ENCODE measurements around the gene UBIAD1.
"Not testable (repeated sequence)": the region's sequence is repeated elsewhere in the genome, so short reads cannot be mapped to it uniquely, and the experiment has no call there.

The UBIAD1 gene

DNA sequence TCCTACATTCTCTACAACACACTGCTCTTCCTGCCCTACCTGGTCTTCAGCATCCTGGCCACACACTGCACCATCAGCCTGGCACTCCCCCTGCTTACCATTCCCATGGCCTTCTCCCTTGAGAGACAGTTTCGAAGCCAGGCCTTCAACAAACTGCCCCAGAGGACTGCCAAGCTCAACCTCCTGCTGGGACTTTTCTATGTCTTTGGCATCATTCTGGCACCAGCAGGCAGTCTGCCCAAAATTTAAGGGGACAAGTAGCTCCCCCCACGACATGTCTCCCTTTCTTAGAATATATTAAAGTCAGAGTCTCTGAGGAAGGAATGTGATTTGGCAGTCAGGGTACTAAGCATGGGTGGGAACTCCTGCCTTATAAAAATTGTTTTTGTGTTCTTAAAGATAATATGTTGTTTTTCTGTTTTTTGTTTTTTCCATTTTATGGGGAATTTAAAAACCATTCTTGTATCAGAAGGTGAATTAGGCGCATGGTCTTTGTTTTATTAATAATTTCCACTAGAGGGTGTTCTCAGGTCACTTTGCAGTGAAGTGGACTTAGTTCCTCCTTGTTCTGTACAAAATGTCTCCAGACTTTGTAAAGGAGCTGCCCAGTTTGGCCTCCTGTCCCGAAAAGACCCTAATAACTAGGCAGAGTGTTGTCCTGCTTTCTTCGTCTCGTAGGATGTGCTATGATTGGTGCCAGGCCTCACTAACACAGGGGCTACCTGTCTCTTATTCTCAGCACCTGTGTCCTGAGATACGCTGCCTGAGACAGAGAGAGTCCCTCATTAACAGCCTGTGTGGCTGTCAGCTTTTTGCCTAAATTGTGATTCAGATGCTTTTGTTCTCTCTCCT is 13.1 kb downstream of the UBIAD1 start:
- no peaks in the 10 kb centered on the region; the same call in 1 of the 2 replicates for H3K36me3 ChIP-seq (replicated peaks)
- H3K27me3 ChIP-seq (ENCODE audit: low read depth): no peaks in the 10 kb centered on the region
- in situ Hi-C loops (cut with MboI; ENCODE audit: low sequenced_read_pairs): no loop called here
- DNase-seq (ENCODE audit: low spot score in 2 of 2): no peak
- no peaks in the 10 kb centered on the region for H3K4me1 ChIP-seq
- H3K9me3 ChIP-seq: no peaks in the 10 kb centered on the region
- no peak overlapping the region for H3K4me3 ChIP-seq

DNA sequence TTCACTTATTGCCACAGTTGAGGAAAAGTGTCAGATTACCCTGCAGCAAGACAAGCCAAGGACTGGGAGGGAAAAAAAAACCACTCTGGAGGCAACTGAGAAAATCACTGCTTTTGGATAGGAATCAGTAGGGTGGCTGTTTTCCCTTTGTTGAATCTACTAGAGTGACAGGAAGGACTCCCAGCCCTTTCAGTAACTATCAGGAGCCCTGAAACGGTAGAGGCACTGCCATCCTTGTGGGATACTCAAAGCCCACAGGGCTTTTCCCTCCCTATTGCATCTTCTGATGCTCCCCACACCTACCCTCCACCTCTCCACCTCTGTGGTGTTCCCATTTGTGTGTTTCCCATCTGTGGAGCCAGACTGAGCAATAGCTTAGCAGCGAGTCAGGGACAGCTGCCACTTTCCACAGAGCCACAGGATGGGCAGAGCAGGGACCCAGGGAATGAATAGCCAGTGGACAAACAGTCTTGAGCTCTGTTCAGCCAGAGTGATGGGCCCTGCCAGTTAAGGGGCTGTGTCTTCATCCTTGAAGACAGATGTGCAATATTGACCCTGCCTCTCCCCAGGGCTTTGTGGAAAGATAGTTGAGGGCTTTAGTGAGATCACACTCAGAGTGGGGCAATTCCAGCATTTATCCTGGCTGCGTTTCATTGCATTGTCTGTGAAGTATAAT is 13.9 kb downstream of the UBIAD1 start:
- no peaks in the 10 kb centered on the region; the same call in 1 of the 2 replicates for H3K36me3 ChIP-seq (replicated peaks)

DNA sequence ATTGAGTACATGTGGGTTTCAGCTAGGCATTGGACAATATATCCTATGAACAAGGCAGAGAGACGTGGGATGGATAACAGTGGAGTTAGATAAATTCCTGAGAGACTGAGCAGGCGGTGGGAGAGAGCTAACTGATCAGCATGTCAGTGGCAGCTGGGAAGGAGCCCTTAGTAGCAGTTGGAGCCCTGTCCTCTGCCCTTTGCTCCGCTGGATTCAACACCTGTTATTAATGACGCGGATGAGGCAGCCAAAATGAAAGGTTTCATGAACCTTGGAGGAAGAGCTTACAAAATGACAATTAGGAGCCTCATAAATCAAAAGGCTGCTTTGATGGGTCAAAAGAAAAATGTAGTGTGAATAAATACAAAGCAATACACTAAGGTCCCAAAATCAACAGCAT is 16.1 kb downstream of the UBIAD1 start:
- Histone ChIP-seq H3K4me1 (no peaks in the 10 kb centered on the region), H3K4me3 (no peak overlapping the region), H3K9me3 (no peaks in the 10 kb centered on the region), H3K36me3 (replicated peaks) (no peaks in the 10 kb centered on the region; the same call in 1 of the 2 replicates), H3K27me3 (ENCODE audit: low read depth) (no peaks in the 10 kb centered on the region)
- in situ Hi-C loops (cut with MboI; ENCODE audit: low sequenced_read_pairs): no loop called here
- DNase-seq (ENCODE audit: low spot score in 2 of 2): no peak

More for the DNA sequence above, 13.9 kb downstream of the UBIAD1 start:
- DNase-seq (ENCODE audit: low spot score in 2 of 2): no peak
- no peaks in the 10 kb centered on the region for H3K27me3 ChIP-seq (ENCODE audit: low read depth)
- no peaks in the 10 kb centered on the region for H3K9me3 ChIP-seq
- H3K4me1 ChIP-seq: no peaks in the 10 kb centered on the region
- in situ Hi-C loops (cut with MboI; ENCODE audit: low sequenced_read_pairs): no loop called here
- no peak overlapping the region for H3K4me3 ChIP-seq

DNA sequence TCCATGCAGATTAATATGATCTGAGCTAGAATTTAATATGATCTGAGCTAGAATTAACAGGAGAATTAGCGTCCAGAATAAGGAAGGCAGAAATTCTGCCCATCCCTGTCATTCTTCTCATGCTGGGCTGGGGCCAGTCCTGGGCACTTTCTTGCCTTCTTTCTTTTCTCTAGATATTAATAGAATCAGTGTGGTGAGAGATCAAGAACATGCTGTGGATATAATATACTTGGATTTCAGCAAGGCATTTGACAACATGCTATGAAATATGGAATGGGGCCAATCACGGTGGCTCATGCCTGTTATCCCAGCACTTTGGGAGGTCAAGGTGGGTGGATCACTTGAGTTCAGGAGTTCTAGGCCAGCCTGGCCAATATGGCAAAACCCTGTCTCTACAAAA is 18.1 kb downstream of the UBIAD1 start:
- in situ Hi-C loops (cut with MboI; ENCODE audit: low sequenced_read_pairs): no loop called here
- Histone ChIP-seq H3K9me3 (no peaks in the 10 kb centered on the region), H3K4me1 (no peaks in the 10 kb centered on the region), H3K36me3 (replicated peaks) (no peaks in the 10 kb centered on the region; the same call in 1 of the 2 replicates), H3K27me3 (ENCODE audit: low read depth) (no peaks in the 10 kb centered on the region), H3K4me3 (no peak overlapping the region)
- no peak for DNase-seq (ENCODE audit: low spot score in 2 of 2)

DNA sequence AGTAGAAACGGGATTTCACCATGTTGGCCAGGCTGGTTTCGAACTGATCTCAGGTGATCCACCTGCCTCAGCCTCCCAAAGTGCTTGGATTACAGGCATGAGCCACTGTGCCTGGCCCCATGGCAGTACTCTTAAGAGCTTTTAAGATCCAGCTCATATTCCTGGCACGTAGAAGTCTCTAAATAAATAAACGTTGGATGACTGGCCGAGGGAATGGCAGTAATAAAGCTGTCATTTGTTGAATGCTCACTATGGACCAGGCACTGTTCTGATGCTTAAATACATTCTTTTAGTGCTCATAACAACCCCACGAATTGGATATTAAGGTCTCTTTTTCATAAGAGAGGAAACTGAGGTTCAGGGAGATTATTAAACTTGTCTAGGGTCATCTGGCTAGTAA is 20.9 kb downstream of the UBIAD1 start:
- no peaks in the 10 kb centered on the region for H3K4me1 ChIP-seq
- H3K9me3 ChIP-seq: no peaks in the 10 kb centered on the region
- no peak overlapping the region for H3K4me3 ChIP-seq
- DNase-seq (ENCODE audit: low spot score in 2 of 2): no peak
- in situ Hi-C loops (cut with MboI; ENCODE audit: low sequenced_read_pairs): no loop called here
- H3K36me3 ChIP-seq (replicated peaks): no peaks in the 10 kb centered on the region; the same call in none of the 2 replicates
- no peaks in the 10 kb centered on the region for H3K27me3 ChIP-seq (ENCODE audit: low read depth)

DNA sequence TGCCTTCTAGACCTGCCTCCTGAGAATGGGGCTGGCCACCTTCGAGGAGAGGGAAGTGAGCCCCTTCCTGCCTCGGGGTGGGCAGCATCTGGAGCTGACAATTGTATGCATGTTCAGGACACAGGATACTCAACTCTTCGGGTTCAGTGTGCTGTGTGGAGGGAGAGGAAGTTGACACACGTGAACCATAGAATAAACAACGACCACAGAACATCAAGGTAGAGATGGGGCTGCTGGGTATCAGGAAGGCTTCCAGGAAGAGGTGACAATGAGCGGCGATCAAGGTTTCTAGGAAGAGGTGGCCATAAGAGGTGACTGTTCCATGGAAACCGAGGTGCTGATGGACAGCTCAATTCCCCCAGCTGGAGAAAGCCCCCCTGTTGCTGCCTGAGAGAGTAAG is 22.0 kb downstream of the UBIAD1 start:
- H3K36me3 ChIP-seq (replicated peaks): no peaks in the 10 kb centered on the region; the same call in none of the 2 replicates
- no peak overlapping the region for H3K4me3 ChIP-seq
- no peaks in the 10 kb centered on the region for H3K27me3 ChIP-seq (ENCODE audit: low read depth)
- no peak for DNase-seq (ENCODE audit: low spot score in 2 of 2)
- no peaks in the 10 kb centered on the region for H3K9me3 ChIP-seq
- H3K4me1 ChIP-seq: peaks cover 3% of the 10 kb centered on the region; the same call in 1 of the 2 replicates
- in situ Hi-C loops (cut with MboI; ENCODE audit: low sequenced_read_pairs): no loop called here

DNA sequence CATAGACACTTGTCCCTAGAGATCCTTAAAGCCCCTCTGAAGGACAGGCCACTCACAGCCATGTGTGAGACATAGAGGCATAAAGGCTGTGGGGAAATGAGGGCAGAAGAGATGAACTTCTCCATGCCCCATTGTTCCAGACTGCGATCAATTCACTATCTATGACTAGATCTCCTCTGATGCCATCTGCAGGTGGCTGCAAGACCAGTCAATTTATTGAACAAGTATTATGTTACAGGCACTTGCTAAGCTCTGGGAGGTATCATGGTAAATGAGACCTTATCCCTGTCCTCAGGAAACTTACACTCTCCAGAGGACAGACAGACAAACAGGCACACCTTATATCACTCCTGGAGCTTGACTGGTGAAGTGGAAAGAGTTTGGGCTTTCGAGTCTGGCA is 22.9 kb downstream of the UBIAD1 start:
- Histone ChIP-seq H3K4me1 (peaks cover 3% of the 10 kb centered on the region; the same call in 1 of the 2 replicates), H3K36me3 (replicated peaks) (no peaks in the 10 kb centered on the region; the same call in none of the 2 replicates), H3K4me3 (no peak overlapping the region), H3K27me3 (ENCODE audit: low read depth) (no peaks in the 10 kb centered on the region), H3K9me3 (no peaks in the 10 kb centered on the region)
- no peak for DNase-seq (ENCODE audit: low spot score in 2 of 2)
- in situ Hi-C loops (cut with MboI; ENCODE audit: low sequenced_read_pairs): no loop called here

DNA sequence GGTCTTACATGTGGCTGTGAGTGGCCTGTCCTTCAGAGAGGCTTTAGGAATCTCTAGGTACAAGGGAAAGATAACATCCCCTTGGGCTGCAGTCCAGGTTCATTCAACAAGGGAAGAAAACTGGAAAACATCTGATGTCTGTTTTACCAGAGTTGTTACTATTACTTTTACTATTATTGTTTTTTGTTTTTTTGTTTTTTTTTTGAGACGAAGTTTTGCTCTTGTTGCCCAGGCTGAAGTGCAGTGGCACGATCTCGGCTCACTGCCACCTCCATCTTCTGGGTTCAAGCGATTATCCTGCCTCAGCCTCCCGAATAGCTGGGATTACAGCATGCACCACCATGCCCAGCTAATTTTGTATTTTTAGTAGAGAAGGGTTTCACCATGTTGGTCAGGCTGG is 24.8 kb downstream of the UBIAD1 start:
- H3K4me3 ChIP-seq; H3K36me3 ChIP-seq (replicated peaks); in situ Hi-C loops (cut with MboI; ENCODE audit: low sequenced_read_pairs): not testable (repeated sequence)

DNA sequence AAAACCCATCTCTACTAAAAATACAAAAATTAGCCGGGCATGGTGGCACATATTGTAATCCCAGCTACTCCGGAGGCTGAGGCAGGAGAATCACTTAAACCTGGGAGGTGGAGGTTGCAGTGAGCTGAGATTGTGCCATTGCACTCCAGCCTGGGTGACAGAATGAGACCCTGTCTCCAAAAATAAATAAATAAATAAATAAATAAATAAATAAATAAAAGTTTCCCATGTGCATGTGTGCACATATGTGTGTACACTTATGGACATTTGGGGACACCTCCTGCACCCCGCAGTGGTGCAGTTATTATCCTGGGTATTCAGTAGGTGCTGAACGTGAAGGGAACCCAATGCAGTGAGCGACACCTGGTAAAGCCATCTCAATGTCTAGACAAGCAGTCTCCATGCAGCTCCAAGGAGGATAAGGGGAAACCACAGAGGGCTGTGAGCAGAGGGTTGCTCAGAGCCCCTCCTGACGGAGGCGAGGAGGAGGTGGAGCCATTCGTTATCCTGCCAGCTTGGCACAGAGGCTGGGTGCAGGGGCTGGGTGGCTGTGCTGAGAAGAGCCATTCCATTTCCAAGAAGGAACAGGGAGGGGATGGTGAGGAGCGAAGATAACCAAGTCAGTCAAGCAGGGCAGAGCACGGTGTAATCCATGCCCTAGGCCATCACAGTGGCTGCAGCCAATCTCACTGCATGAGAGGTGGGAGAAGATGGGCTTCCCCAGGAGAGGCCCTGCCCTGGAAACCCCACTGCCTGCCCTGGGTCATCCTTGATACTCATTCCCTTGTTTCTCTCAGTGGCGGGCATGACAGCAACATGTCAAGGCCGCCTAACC is 25.6 kb downstream of the UBIAD1 start:
- no peaks in the 10 kb centered on the region; the same call in 1 of the 2 replicates for H3K36me3 ChIP-seq (replicated peaks)
- no peaks in the 10 kb centered on the region for H3K27me3 ChIP-seq (ENCODE audit: low read depth)
- peaks cover 3% of the 10 kb centered on the region; the same call in 1 of the 2 replicates for H3K4me1 ChIP-seq
- in situ Hi-C loops (cut with MboI; ENCODE audit: low sequenced_read_pairs): no loop called here
- H3K9me3 ChIP-seq: no peaks in the 10 kb centered on the region
- no peak overlapping the region for H3K4me3 ChIP-seq
- DNase-seq (ENCODE audit: low spot score in 2 of 2): no peak

More for the DNA sequence above, 24.8 kb downstream of the UBIAD1 start:
- H3K27me3 ChIP-seq (ENCODE audit: low read depth); DNase-seq (ENCODE audit: low spot score in 2 of 2); H3K4me1 ChIP-seq; H3K9me3 ChIP-seq: not testable (repeated sequence)

DNA sequence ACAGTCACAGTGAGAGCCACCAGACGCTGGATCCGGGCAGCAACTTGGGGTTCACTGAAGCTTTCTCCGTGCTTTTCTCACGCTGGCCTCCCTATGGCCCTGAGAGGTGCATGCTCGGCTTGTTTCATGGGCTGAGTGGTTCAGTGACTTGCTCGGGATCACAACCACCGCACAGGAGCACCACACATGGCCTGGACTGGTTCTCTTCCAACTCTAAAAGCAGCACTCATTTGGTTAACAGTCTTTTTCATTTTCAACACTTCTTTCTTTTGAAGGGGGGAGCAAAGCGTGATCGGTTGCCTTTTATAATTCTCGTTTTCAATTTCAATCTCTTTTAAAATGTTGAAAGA is 26.2 kb downstream of the UBIAD1 start:
- Histone ChIP-seq H3K36me3 (replicated peaks) (no peaks in the 10 kb centered on the region; the same call in 1 of the 2 replicates), H3K27me3 (ENCODE audit: low read depth) (no peaks in the 10 kb centered on the region), H3K4me3 (no peak overlapping the region), H3K4me1 (peaks cover 3% of the 10 kb centered on the region; the same call in 1 of the 2 replicates), H3K9me3 (no peaks in the 10 kb centered on the region)
- no peak for DNase-seq (ENCODE audit: low spot score in 2 of 2)
- in situ Hi-C loops (cut with MboI; ENCODE audit: low sequenced_read_pairs): no loop called here

DNA sequence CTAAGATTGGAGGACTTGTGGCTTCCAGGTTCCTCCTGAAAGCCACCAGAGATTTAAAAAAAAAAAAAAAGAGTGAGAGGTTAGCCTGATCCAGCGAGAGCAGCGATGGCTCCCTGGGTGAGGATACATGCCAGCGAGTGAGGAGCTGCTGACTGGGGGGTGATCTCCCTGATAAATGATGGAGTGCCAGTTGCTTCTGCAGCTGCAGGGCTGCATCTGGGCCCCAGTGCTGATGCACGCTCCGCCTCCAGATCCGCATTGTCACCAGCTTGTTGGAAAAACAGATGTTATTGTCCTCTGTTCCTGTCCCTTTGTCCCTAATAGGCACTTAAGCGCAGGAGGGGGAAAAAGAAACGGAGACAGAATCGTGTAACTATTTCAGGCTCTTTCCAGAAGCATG is 28.6 kb downstream of the UBIAD1 start:
- no peak for DNase-seq (ENCODE audit: low spot score in 2 of 2)
- H3K36me3 ChIP-seq (replicated peaks): no peaks in the 10 kb centered on the region; the same call in 1 of the 2 replicates
- H3K4me3 ChIP-seq: no peak overlapping the region
- peaks cover 3% of the 10 kb centered on the region; the same call in 1 of the 2 replicates for H3K4me1 ChIP-seq
- H3K9me3 ChIP-seq: no peaks in the 10 kb centered on the region
- H3K27me3 ChIP-seq (ENCODE audit: low read depth): no peaks in the 10 kb centered on the region
- in situ Hi-C loops (cut with MboI; ENCODE audit: low sequenced_read_pairs): no loop called here

DNA sequence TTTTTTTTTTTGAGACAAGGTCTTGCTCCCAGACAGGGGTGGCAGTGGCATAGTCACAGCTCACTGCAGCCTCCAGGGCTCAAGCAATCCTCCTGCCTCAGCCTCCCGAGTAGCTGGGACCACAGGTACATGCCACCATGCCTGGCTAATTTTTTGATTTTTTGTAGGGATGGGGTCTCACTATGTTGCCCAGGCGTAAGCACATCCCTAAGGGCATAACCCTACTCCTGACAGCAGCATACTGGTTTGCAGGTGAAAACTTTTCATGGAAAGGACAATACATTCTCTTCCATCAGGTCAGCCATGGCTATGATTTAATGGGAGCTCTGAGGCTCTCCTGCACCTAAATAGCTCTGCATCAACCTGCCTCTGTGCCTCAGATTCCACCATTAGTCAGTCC is 29.4 kb downstream of the UBIAD1 start:
- in situ Hi-C loops (cut with MboI; ENCODE audit: low sequenced_read_pairs): no loop called here
- no peaks in the 10 kb centered on the region for H3K36me3 ChIP-seq (replicated peaks)
- H3K4me3 ChIP-seq: no peak overlapping the region
- DNase-seq (ENCODE audit: low spot score in 2 of 2): no peak
- H3K27me3 ChIP-seq (ENCODE audit: low read depth): no peaks in the 10 kb centered on the region
- H3K4me1 ChIP-seq: peaks cover 3% of the 10 kb centered on the region; the same call in 1 of the 2 replicates
- H3K9me3 ChIP-seq: no peaks in the 10 kb centered on the region

DNA sequence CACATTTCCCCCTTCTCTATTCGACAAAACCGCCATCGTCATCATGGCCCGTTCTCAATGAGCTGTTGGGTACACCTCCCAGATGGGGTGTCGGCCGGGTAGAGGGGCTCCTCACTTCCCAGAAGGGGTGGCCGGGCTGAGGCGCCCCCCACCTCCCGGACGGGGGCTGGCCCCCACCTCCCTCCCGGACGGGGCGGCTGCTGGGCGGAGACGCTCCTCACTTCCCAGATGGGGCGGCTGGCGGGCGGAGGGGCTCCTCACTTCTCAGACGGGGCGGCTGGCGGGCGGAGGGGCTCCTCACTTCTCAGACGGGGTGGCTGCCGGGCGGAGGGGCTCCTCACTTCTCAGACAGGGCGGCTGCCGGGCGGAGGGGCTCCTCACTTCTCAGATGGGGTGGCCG is 32.5 kb downstream of the UBIAD1 start:
- H3K9me3 ChIP-seq; H3K4me1 ChIP-seq; H3K36me3 ChIP-seq (replicated peaks); in situ Hi-C loops (cut with MboI; ENCODE audit: low sequenced_read_pairs); DNase-seq (ENCODE audit: low spot score in 2 of 2); H3K4me3 ChIP-seq; H3K27me3 ChIP-seq (ENCODE audit: low read depth): not testable (repeated sequence)

Measured in HAP-1 (cell line).